ENCODE results near the gene ALDH16A1. TPM values are rescaled to one million over a fixed set of nuclear protein-coding genes. Genes with fewer than 3 reads are reported as not detected.

ALDH16A1 gene
- total RNA-seq (65.8 and 73.6 TPM in 2 replicates), polyA plus RNA-seq (105 and 202 TPM in 2 replicates), polyA minus RNA-seq (173 and 181 TPM in 2 replicates)
- 76.5 TPM for total RNA-seq (2013)

DNA sequence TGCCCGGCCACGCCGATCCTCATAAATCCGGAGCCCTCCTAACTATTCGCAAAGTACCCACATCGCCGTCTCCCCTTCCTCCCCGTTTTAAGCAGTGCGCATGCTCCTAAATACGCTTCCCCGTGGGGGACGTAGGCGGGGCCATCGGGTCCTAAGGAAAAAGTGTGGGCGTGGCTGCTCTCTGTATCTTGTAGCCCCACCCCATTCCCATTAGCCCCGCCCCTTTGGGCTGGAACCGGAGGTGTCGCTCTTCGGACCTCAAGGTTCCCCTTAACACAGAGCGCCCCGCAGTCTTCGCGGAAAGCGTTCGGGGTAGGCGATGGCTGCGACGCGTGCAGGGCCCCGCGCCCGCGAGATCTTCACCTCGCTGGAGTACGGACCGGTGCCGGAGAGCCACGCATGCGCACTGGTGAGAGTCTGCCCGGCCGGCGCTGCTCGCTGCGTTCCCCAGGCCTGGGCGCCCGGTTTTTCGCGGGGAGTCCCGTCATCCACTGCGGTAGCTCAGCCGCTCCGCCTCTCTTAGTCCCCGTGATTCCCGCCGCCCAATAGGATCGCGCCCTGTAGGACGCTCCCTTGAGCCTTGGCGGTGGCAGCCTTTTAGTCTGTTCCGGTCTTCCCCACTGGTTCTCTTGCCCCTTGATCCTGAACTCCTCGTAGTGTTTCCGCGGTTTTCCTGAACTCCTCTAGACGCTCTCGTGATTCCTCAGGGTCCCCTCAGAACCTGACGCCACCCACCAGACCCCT lies at the start of gene ALDH16A1:
ALDH16A1 (plus strand) TSS at position 213 of the 744 bp plus-strand sequence; CDS start at position 320, 107 bp downstream.
- peak within 1 kb of the TSS; percentile 98 for H3K9ac ChIP-seq (ENCODE audit: low read length)
- H3K4me1 ChIP-seq (ENCODE audit: control insufficient read depth in 2 of 2, insufficient read depth in 2 of 2, low read length in 2 of 2): peaks cover 23 to 37% of the 10 kb centered on the region in 2 donors
- peak within 1 kb of the TSS; percentile 87 to 100 (median 99) for H3K4me3 ChIP-seq (ENCODE audit: control extremely low read depth in 1 of 5, extremely low read depth in 1 of 5, insufficient read depth in 1 of 5, low read depth in 2 of 5, low read length in 4 of 5)

More for the DNA sequence above, at the start of gene ALDH16A1:
- CTCF ChIA-PET: interaction anchor here (0.6 to 5.0 kb wide), 13 partner anchors 9 to 245 kb away, joined by 3 to 44 read pairs (median 4); partner anchors contain the start of genes FLT3LG, NOSIP and PRMT1
- H3K27me3 Mint-ChIP-seq: no peaks in the 10 kb centered on the region
- Histone ChIP-seq H3K27me3 (replicated peaks in 1 of 4; ENCODE audit: control extremely low read depth in 1 of 4, control insufficient read depth in 3 of 4, insufficient read depth in 4 of 4, low read length in 3 of 4) (no peaks in the 10 kb centered on the region), H3K4me2 (replicated peaks; ENCODE audit: low read depth, low read length, poor library complexity, severe bottlenecking) (peak within 1 kb of the TSS; percentile 97), H3K27ac (ENCODE audit: low read length in 2 of 2) (peak within 1 kb of the TSS; percentile 99), H3K36me3 (replicated peaks in 1 of 2; ENCODE audit: control extremely low read depth in 1 of 2, control insufficient read depth in 1 of 2, extremely low read depth in 1 of 2, insufficient read depth in 2 of 2, low read length in 1 of 2) (peaks cover 0 to 29% of the 10 kb centered on the region in 2 experiments), H2AFZ (ENCODE audit: insufficient read depth, low read depth, low read length, poor library complexity, severe bottlenecking) (peak within 1 kb of the TSS; percentile 68), H3K9me3 (ENCODE audit: control extremely low read depth in 1 of 3, control insufficient read depth in 2 of 3, insufficient read depth in 1 of 3, low read length in 2 of 3) (peaks cover 0 to 3% (median 0%) of the 10 kb centered on the region in 3 donors), H3K79me2 (ENCODE audit: control insufficient read depth, insufficient read depth, low read length) (peaks cover 74% of the 10 kb centered on the region), H4K20me1 (ENCODE audit: control insufficient read depth, insufficient read depth, low read length, poor library complexity, severe bottlenecking) (peaks cover 16% of the 10 kb centered on the region)
- TF ChIP-seq EZH2 (IDR thresholded peaks at IDR 0.05; ENCODE audit: borderline replicate concordance, insufficient read depth, low read depth, low read length, poor library complexity, severe bottlenecking): no peak
- TF ChIP-seq, protein P1, sequence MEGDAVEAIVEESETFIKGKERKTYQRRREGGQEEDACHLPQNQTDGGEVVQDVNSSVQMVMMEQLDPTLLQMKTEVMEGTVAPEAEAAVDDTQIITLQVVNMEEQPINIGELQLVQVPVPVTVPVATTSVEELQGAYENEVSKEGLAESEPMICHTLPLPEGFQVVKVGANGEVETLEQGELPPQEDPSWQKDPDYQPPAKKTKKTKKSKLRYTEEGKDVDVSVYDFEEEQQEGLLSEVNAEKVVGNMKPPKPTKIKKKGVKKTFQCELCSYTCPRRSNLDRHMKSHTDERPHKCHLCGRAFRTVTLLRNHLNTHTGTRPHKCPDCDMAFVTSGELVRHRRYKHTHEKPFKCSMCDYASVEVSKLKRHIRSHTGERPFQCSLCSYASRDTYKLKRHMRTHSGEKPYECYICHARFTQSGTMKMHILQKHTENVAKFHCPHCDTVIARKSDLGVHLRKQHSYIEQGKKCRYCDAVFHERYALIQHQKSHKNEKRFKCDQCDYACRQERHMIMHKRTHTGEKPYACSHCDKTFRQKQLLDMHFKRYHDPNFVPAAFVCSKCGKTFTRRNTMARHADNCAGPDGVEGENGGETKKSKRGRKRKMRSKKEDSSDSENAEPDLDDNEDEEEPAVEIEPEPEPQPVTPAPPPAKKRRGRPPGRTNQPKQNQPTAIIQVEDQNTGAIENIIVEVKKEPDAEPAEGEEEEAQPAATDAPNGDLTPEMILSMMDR (IDR thresholded peaks at IDR 0.05): no peak
- intact Hi-C loops (cut with micrococcal nuclease): loop anchor here (1.0 kb wide), 3 partner anchors 16 to 223 kb away; partner anchors contain the start of gene SCAF1
- peak within 1 kb of the TSS; percentile 99 for H3K4me3 Mint-ChIP-seq
- POLR2A ChIA-PET: interaction anchor here (0.6 to 4.0 kb wide), 15 partner anchors 9 to 313 kb away, joined by 3 to 57 read pairs (median 6); partner anchors contain the start of genes CD37, KASH5, NOSIP and PRMT1
- under 1% methylated on average over 66 of the region's 66 CpGs for WGBS (ENCODE audit: insufficient coverage)
- peak; percentile 99 for DNase-seq
- ATAC-seq (ENCODE audit: low read depth): peak; percentile 80
- peaks cover 48% of the 10 kb centered on the region for H3K4me1 Mint-ChIP-seq
- H3K27ac Mint-ChIP-seq: peak within 1 kb of the TSS; percentile 100
- H3K9me3 Mint-ChIP-seq (ENCODE audit: insufficient read depth): no peaks in the 10 kb centered on the region

Measured in B cell (primary cell).